Activated CD8-positive, alpha-beta memory T cell treated with anti-CD3 and anti-CD28 coated beads, Interleukin-2, amount 50 U/mL, for 48 hours (primary cell): ENCODE measurements around the gene RPL38.

Experiments
- DNase-seq: peaks from one replicate; pipeline ENCODE4 v3.0.0-alpha.2; 2020

Gene RPL38

GRCh38 chr17:74252211-74252610 lies 48.7 kb downstream of the RPL38 start:
- DNase-seq, result no peak

GRCh38 chr17:74253036-74253435 lies 49.6 kb downstream of the RPL38 start:
- no peak for DNase-seq

GRCh38 chr17:74257311-74257710 lies 53.8 kb downstream of the RPL38 start:
- DNase-seq, result no peak

GRCh38 chr17:74259667-74260524 lies 56.4 kb downstream of the RPL38 start:
- no peak for DNase-seq
